ENCODE data around the gene CYB5RL.
"Not testable (repeated sequence)": the region's sequence is repeated elsewhere in the genome, so short reads cannot be mapped to it uniquely, and the experiment has no call there.

Gene CYB5RL

DNA sequence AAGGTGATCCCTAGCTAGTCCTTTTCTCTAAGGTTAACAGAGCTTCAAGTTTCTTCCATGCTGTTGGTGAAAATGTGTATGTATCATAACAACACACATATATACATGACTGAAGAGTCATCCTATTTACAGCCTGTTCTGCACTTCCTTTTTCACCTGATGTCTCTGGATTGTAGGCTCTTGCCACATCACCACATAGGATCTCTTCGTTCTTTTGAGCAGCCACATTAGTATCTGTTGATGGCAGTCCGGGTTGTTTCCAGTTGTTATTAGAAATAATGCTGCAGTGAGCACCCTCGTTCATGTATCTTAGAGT, 19.8 kb upstream of the CYB5RL start:
- TF ChIP-seq, protein P1, sequence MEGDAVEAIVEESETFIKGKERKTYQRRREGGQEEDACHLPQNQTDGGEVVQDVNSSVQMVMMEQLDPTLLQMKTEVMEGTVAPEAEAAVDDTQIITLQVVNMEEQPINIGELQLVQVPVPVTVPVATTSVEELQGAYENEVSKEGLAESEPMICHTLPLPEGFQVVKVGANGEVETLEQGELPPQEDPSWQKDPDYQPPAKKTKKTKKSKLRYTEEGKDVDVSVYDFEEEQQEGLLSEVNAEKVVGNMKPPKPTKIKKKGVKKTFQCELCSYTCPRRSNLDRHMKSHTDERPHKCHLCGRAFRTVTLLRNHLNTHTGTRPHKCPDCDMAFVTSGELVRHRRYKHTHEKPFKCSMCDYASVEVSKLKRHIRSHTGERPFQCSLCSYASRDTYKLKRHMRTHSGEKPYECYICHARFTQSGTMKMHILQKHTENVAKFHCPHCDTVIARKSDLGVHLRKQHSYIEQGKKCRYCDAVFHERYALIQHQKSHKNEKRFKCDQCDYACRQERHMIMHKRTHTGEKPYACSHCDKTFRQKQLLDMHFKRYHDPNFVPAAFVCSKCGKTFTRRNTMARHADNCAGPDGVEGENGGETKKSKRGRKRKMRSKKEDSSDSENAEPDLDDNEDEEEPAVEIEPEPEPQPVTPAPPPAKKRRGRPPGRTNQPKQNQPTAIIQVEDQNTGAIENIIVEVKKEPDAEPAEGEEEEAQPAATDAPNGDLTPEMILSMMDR (IDR thresholded peaks at IDR 0.05; ENCODE audit: poor library complexity, severe bottlenecking) = no peak
- Histone ChIP-seq H3K4me1 (ENCODE audit: insufficient read depth, poor library complexity, severe bottlenecking) (no peaks in the 10 kb centered on the region), H3K4me3 (ENCODE audit: severe bottlenecking) (no peak overlapping the region), H3K36me3 (ENCODE audit: low read depth) (peaks cover 41% of the 10 kb centered on the region), H3K9me3 (ENCODE audit: severe bottlenecking) (no peaks in the 10 kb centered on the region), H3K27me3 (ENCODE audit: insufficient read depth, poor library complexity, severe bottlenecking) (no peaks in the 10 kb centered on the region), H3K27ac (ENCODE audit: poor library complexity, severe bottlenecking) (peak overlapping the region; percentile 3)
- ATAC-seq (ENCODE audit: low read depth) = no peak
- no peak for DNase-seq (ENCODE audit: low spot score)

DNA sequence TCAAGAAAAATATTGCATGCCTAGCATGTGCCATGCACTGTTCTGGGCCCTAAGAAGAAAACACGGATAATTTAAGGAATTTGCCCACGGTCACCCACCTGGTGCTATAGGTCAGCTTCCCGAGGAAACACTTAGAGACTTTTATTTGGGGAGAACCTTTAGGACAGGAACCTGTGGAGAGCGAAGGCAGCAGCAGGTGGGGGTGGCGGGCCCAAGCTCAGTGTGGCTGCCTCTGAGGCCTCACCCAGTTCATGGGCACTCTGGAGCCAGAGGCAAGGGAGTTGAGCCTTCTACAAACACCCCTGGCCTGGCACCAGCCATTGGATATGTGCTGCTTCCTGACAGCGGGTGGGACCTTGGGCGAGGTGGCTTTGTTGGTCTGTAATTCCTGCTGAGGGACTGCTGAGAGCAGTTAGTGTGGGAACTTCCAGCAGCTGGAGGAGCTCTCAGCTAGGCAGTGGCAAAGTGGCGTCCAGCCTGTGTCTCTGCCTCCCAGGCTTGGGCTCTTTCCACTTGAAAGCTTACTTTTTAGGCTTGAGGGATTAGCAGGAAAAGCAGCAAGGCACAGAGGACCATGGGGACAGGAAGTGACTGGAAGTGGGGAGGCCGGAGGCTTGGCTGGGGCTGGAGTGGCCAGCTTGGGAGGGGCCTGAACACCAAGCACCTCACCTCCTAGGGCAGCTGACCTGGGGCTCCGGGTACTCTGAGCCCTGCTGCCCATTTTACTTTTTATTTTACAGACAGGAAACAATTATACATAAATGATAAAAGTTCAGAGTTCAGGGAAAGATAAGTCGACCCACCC, 19.3 kb upstream of the CYB5RL start:
- no peaks in the 10 kb centered on the region for H3K27me3 ChIP-seq (ENCODE audit: insufficient read depth, poor library complexity, severe bottlenecking)
- no peak overlapping the region for H3K4me3 ChIP-seq (ENCODE audit: severe bottlenecking)
- no peak for ATAC-seq (ENCODE audit: low read depth)
- no peaks in the 10 kb centered on the region for H3K4me1 ChIP-seq (ENCODE audit: insufficient read depth, poor library complexity, severe bottlenecking)
- DNase-seq (ENCODE audit: low spot score) = no peak
- no peaks in the 10 kb centered on the region for H3K9me3 ChIP-seq (ENCODE audit: severe bottlenecking)
- H3K36me3 ChIP-seq (ENCODE audit: low read depth) = peaks cover 47% of the 10 kb centered on the region
- peak overlapping the region; percentile 3 for H3K27ac ChIP-seq (ENCODE audit: poor library complexity, severe bottlenecking)
- TF ChIP-seq, protein P1 (IDR thresholded peaks at IDR 0.05; ENCODE audit: poor library complexity, severe bottlenecking) = no peak

DNA sequence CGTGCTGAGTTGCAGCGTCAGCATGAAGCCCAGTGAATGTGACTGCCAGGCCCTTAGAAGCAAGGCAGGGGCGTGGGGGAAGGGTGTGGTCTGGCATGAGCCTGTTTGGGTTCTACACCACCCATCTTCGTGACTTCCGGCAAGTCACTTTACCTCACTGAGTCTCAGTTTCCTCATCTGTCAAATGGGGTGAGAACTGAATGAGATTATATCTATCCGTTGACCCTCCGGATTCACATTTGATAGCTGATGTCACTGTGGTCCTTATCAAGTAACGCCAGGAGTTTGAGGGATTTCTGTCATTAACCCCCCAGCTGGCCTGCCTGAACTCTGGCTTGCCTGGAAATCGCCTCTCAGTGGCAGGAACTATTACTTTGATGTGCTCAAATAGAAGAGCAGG, 15.7 kb upstream of the CYB5RL start:
- TF ChIP-seq, protein P1 (IDR thresholded peaks at IDR 0.05; ENCODE audit: poor library complexity, severe bottlenecking) = no peak
- peaks cover 81% of the 10 kb centered on the region for H3K36me3 ChIP-seq (ENCODE audit: low read depth)
- ATAC-seq (ENCODE audit: low read depth) = no peak

DNA sequence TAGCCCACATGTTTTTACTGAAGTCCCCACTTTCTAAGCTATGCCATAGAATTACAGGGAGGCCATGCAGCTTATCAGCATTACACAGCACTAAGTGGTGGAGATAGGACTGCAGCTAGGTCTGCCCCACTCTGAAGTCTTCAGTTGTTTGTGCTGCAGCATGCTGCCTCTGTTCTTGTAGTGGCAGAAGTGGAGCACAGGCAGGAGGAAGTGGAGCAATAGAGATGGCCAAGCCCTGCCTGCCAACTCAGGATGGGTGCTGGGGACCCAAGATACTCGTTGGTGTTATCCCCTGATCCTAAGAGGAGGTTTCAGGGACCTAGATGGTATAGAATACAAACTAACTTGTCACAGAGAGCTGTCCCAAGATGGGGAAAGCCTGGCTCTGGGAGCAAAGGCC, 13.0 kb upstream of the CYB5RL start:
- no peak for DNase-seq (ENCODE audit: low spot score)
- Histone ChIP-seq H3K27ac (ENCODE audit: poor library complexity, severe bottlenecking) (no peak overlapping the region), H3K4me3 (ENCODE audit: severe bottlenecking) (no peak overlapping the region), H3K36me3 (ENCODE audit: low read depth) (peaks cover 89% of the 10 kb centered on the region), H3K4me1 (ENCODE audit: insufficient read depth, poor library complexity, severe bottlenecking) (no peaks in the 10 kb centered on the region), H3K9me3 (ENCODE audit: severe bottlenecking) (no peaks in the 10 kb centered on the region), H3K27me3 (ENCODE audit: insufficient read depth, poor library complexity, severe bottlenecking) (no peaks in the 10 kb centered on the region)
- TF ChIP-seq, protein P1 (IDR thresholded peaks at IDR 0.05; ENCODE audit: poor library complexity, severe bottlenecking) = no peak
- ATAC-seq (ENCODE audit: low read depth) = no peak; the same call in 2 of the 3 replicates

More for the DNA sequence above, 15.7 kb upstream of the CYB5RL start:
- H3K9me3 ChIP-seq (ENCODE audit: severe bottlenecking) = no peaks in the 10 kb centered on the region
- no peak overlapping the region for H3K27ac ChIP-seq (ENCODE audit: poor library complexity, severe bottlenecking)
- no peak overlapping the region for H3K4me3 ChIP-seq (ENCODE audit: severe bottlenecking)
- H3K4me1 ChIP-seq (ENCODE audit: insufficient read depth, poor library complexity, severe bottlenecking) = no peaks in the 10 kb centered on the region
- DNase-seq (ENCODE audit: low spot score) = no peak
- H3K27me3 ChIP-seq (ENCODE audit: insufficient read depth, poor library complexity, severe bottlenecking) = no peaks in the 10 kb centered on the region

DNA sequence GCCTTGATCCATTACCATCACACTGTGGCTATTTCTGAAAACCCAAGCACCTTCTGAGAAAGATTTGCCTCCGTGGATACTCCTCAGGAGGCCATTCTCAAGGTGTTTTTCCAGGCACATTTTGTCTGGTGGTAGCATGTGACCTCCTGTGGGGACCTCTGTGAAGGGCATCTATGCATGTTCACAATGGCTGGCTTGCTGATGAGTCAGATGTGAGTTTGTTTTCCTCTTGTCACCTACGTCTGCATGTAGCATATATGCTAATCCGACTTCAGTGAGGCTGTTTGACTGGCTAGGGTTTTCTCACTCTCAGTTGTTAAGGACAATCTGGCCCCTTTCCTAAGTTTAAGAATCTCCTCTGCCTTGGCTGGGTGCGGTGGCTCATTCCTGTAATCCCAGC, 8.1 kb upstream of the CYB5RL start:
- DNase-seq (ENCODE audit: low spot score); H3K4me3 ChIP-seq (ENCODE audit: severe bottlenecking); H3K27ac ChIP-seq (ENCODE audit: poor library complexity, severe bottlenecking); H3K4me1 ChIP-seq (ENCODE audit: insufficient read depth, poor library complexity, severe bottlenecking); H3K27me3 ChIP-seq (ENCODE audit: insufficient read depth, poor library complexity, severe bottlenecking); H3K9me3 ChIP-seq (ENCODE audit: severe bottlenecking); ATAC-seq (ENCODE audit: low read depth): not testable (repeated sequence)
- peaks cover 87% of the 10 kb centered on the region for H3K36me3 ChIP-seq (ENCODE audit: low read depth)
